Stimulated activated CD8-positive, alpha-beta memory T cell treated with anti-CD3 and anti-CD28 coated beads, Interleukin-4, amount 100 ng/mL, for 48 hours (primary cell): ENCODE measurements around the gene SLC35C1.
A peak's percentile ranks its signal among the peaks of the same experiment; 100 is the strongest.
"Not testable (repeated sequence)": the region's sequence is repeated elsewhere in the genome, so short reads cannot be mapped to it uniquely, and the experiment has no call there.

Source experiments
- DNase-seq: peaks from one replicate; pipeline ENCODE4 v3.0.0-alpha.2; 2020

Gene SLC35C1

GRCh38 chr11:45791524-45791923 is 13.4 kb upstream of the SLC35C1 start:
- no peak for DNase-seq

GRCh38 chr11:45794169-45794568 is 10.8 kb upstream of the SLC35C1 start:
- no peak for DNase-seq

DNA sequence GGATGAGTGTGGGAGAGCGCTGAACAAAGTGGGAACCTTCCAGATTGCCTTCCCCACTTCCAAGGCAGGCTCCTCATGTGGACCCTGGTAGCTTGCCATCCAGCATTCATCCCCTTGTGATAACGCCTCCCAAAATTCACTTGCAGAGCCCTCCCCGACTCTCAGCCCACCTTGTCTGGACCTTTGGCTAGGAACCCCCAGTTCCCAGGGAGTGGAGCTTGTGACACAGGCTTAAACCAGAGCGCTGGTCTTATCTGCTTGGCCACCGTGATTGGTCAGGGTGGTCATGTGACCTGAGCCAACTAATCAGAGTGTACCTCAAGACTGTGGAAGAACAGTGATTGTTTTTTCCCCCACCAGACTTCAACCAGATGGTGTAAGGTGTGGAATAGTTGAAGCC is 9.6 kb upstream of the SLC35C1 start:
- no peak for DNase-seq

DNA sequence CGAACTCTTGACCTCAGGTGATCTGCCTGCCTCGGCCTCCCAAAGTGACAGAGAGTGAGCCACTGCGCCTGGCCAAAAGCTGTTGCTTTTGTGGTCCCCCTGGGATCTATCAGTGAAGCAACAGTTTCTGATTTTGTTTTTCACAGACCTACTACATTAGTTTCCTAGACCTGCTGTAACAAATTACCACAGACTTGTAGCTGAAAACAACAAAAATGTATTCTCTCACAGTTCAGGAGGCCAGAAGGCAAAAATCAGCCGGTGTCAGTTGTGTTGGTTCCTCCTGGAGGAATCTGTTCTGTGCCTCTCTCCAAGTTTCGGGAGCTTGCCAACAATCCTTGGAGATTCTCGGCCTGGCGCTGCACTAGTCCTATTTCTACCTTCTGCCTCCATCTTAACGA is 8.5 kb upstream of the SLC35C1 start:
- no peak for DNase-seq

DNA sequence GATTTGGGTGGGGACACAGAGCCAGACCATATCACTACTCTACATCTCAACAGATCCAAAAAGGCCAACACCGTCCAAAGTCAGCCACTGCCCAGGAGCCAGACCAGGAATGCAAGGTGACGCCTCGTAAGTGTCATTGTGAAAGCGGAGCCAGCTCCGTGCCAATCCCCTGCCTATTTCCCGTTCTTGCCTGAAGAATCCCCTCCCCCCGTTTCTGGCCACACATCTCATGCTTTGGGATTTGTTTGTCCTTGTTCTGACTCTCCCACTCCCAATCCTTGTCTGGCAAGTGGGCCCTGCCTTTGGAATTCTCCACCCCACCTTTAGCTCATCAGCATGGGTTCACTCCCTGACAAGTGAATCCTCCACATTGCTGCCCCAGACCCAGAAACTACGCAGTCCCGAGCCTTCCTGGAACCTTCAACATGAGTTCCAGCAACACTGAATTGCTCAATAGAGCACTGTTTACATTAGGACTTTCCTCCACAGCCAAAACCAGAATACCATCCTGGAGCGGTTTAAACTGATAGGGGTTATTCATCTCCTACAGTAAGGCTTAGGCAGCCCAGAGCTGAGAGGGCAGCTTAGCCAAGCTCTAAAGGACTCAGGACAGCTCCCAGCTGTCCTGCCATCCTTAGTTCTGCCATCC is 6.0 kb upstream of the SLC35C1 start:
- no peak for DNase-seq

DNA sequence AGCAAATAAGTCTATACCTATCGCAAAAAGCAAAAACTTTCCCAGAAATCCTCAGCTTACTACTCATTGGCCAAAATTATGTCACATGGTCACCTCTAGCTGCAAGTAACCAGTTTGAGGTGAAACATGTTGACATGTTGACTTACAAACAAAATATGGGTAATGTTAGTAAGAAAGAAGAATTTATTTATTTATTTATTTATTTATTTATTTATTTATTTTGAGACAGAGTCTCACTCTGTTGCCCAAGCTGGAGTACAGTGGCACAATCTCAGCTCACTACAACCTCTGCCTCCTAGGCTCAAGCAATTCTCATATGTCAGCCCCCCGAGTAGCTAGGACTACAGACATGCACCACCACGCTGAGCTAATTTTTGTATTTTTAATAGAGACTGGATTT is 5.4 kb upstream of the SLC35C1 start:
- DNase-seq, result no peak

DNA sequence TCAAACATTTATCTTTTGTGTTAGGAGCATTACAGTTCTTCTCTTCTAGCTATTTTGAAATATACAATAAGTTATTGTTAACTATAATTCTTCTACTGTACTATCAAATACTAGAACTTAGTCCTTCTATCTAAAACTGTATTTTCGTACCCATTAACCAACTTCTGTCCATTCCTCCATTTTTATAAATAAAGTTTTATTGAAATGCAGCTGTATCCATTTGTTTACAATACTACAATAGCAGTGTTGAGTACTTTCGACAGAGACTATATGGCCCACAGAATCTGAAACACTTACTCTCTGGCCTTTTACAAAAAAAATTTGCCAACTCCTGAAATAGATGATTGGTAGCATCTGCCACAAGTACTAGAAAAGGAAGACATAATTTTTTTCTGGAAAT is 4.7 kb upstream of the SLC35C1 start:
- no peak for DNase-seq

DNA sequence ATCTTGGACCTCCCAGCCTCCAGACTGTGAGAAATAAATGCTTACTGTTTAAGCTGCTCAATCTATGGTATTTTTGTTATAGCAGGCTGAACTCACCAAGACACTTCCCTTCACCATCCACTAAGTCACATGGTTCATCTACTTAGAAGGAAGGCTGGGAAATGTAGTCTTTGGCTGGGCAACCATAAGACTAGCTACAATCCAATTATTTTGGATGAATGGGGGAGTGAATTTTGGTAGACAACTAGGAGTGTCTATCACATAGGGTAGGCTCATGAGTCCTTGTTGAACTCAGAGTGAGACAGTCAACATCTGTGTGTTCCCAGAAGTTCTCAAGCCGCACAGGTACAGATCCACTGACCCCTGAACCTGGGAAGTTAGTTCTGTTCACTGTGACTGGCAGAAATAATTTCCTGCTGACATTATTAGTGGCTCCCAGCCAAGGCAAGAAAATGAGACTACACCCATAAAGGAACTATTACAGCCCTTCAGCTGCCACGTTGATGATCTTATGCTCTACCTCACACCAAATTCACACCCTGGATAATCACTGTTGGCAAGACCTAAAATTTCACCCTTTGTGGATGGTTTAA is 3.1 kb upstream of the SLC35C1 start:
- DNase-seq, result no peak

DNA sequence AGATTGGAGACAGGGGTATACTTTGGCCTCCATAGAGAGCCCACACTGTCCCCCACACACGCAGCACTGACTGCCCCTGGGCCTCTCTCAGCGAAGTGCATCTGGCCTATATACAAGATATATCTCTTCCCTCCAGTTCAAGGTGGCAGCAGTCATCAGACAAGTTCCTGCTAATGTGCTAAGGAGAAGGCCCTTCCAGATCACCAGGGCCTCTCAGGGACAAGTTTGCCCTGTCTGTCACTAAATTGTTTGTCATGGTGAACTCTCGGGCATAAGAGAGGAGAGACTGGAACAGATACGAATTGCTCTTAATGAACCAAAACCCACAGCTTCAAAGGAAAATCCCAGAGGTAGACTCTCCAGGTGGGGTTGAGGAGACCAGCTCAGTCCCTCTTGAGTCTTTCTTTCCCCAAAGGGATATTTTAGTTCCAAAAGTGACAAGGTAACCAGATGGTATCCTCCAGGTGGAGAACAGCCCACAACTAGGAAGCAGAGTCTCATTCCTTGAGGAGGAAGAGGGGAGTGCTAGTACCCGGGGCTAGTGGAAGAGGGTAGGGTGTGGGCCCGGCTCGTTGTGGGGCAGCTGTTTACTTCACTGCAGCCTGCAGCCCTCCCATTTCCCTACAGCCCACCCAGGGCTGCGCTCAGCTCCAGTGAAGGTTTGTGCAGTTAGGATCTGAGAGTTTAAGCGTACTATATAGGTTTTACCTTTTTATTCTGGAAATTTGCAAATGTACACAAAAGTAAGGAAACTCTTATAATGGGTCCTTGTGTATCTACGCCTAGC is 2.2 kb upstream of the SLC35C1 start:
- no peak for DNase-seq

- DNase-seq, result peak; percentile 76
Measured at GRCh38 chr11:45803971-45804760, 783 bp upstream of the SLC35C1 start.

- peak; percentile 32 for DNase-seq
Measured at GRCh38 chr11:45805305-45806071, 539 bp downstream of the SLC35C1 start.

DNA sequence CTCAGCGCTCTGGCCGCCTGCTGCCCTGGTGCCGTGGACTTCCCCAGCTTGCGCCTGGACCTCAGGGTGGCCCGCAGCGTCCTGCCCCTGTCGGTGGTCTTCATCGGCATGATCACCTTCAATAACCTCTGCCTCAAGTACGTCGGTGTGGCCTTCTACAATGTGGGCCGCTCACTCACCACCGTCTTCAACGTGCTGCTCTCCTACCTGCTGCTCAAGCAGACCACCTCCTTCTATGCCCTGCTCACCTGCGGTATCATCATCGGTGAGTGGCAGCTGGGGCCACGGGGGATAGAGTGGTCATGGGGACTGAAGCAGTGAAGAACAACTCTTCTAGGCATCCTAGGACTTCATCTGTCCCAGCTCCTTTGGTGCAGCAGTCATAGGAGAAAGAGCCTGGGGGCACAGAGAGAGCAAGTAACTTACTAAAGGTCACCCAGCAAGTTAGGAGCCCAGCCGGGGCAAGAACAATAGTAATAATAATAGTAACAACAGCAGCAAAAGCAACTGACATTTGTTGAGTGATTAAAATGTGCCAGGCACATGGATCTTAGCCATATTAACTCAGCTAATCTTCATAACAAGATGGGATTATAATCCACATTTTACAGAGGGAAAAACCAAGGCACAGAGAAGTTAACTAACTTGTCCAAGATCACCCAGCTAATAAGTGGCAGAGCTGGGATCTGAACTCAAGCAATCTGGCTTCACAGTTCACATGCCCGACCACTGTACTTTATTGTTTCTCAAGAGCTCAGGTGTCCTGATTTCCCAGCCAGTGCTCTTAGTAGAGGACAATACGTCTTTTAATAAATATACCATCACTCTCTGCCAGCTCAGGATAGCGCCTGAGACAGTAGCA is 1.4 kb downstream of the SLC35C1 start:
- no peak for DNase-seq

DNA sequence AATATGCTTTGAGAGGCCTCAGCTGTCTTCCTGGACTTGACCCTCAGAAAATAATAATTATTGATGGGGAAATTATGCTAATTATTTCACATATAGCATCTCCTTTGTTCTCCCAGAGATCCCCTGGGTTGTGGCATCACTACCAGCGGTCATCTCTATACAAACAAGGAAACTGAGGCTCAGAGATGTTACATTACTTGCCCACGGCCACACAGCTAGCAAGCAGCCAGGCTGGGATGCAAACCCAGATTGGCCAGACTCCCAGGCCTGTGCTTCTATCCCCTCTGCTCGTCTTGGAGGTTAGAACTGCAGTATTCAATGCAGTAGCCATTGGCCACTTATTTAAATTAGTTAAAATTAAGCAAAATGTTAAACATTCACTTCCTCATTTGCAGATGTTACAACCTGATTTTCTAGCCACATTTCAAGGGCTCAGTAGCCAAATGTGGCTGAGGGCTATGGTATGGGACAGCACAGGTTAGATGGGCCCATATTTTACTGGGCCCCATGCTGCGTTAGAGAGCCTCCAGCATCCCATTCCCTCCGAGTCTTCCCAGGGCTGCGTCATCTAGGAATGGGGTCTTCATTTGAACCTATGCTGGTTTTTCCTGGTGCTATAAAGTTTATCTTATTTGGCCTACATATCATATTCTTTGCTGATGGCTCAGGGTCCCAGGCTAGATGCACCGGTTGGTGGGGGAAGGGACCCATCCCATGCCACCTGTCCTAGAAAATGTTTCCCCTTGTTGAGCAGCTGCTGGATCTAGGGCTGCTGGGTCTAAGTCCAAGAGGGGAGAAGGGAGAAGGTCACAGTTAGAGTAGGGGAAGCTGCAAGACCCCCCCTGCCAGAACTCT is 2.2 kb downstream of the SLC35C1 start:
- DNase-seq, result no peak

- no peak for DNase-seq
Measured at GRCh38 chr11:45807792-45808238, 2.9 kb downstream of the SLC35C1 start.

DNA sequence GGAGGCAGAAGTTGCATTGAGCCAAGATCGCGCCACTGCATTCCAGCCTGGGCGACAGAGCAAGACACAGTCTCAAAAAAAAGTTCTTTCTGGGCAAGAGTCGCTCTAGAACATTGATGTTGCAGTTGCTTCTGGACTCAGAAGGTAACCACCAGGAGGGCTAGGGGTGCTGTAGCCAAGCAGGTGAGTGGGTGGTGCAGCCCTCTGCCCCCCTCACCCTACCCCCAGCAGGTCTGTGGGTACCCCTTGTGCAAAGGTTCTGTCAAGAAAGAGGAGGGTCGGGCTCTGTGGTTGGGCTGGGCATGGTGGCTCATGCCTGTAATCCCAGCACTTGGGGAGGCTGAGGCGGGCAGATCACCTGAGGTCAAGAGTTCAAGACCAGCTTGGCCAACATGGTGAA is 3.5 kb downstream of the SLC35C1 start:
- not testable (repeated sequence) for DNase-seq

GRCh38 chr11:45809456-45810395 is 4.8 kb downstream of the SLC35C1 start:
- DNase-seq, result no peak

DNA sequence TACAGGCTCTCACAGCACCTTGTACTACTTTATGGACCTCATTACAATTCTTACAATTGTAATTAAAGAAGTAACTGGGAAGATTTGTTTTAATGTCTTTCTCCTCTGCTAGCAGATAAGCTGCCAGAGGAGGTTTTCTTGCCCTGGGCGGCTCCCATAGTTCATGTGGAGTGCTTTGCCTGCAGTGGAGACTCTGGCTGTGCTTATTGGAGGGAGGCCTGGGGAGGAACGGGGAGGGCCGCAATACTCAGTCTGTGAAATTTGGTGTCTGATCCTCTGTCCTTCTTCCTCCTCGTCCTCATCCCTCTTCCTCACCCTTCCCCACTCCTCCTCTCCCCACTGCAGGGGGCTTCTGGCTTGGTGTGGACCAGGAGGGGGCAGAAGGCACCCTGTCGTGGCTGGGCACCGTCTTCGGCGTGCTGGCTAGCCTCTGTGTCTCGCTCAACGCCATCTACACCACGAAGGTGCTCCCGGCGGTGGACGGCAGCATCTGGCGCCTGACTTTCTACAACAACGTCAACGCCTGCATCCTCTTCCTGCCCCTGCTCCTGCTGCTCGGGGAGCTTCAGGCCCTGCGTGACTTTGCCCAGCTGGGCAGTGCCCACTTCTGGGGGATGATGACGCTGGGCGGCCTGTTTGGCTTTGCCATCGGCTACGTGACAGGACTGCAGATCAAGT is 5.6 kb downstream of the SLC35C1 start:
- no peak for DNase-seq

GRCh38 chr11:45811109-45811435 is 6.1 kb downstream of the SLC35C1 start:
- DNase-seq, result no peak
